ENCODE results near the gene BPIFA3. TPM values are rescaled to one million over a fixed set of nuclear protein-coding genes. Genes with fewer than 3 reads are reported as not detected.
"Not testable (repeated sequence)": the region's sequence is repeated elsewhere in the genome, so short reads cannot be mapped to it uniquely, and the experiment has no call there.

The BPIFA3 gene
- total and polyA plus RNA-seq, 2 of the 8 experiments (the other 6 are each of a cell fraction or from before 2014, with no cell fraction given): not detected

DNA sequence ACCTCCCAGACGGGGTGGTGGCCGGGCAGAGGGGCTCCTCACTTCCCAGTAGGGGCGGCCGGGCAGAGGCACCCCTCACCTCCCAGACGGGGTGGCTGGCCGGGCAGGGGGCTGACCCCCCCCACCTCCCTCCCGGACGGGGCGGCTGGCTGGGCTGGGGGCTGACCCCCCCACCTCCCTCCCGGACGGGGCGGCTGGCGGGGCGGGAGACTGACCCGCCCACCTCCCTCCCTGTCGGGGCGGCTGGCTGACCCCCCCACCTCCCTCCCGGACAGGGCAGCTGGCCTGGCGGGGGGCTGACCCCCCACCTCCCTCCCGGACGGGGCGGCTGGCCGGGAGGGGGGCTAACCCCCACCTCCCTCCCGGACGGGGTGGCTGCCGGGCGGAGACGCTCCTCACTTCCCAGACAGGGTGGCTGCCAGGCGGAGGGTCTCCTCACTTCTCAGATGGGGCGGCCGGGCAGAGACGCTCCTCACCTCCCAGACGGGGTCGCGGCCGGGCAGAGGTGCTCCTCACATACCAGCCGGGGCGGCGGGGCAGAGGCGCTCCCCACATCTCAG, 32.0 kb upstream of the BPIFA3 start:
- H3K23me2 ChIP-seq (ENCODE audit: low read depth, low read length); FAIRE-seq; H4K8ac ChIP-seq (ENCODE audit: extremely low read depth, insufficient read depth, low read length); H3K9ac ChIP-seq (replicated peaks in 1 of 4; ENCODE audit: extremely low read depth in 1 of 4, low read depth in 3 of 4, low read length in 3 of 4); H3K79me2 ChIP-seq (ENCODE audit: control insufficient read depth in 1 of 2, insufficient read depth in 2 of 2, low read length in 2 of 2); H3K27ac ChIP-seq (ENCODE audit: low read depth, low read length); DNase-seq (ENCODE audit: low read depth in 1 of 2, low spot score in 2 of 2); H3K4me3 ChIP-seq (ENCODE audit: extremely low read depth in 1 of 4, insufficient read depth in 2 of 4, low read depth in 3 of 4, low read length in 4 of 4); H3K14ac ChIP-seq (ENCODE audit: insufficient read length); H2BK12ac ChIP-seq (ENCODE audit: low read depth, low read length); H3K4ac ChIP-seq (replicated peaks; ENCODE audit: insufficient read length, low read depth, low read length); H3K79me1 ChIP-seq (ENCODE audit: low read depth, low read length); H3K27me3 ChIP-seq (replicated peaks in 1 of 4; ENCODE audit: control insufficient read depth in 3 of 4, extremely low read depth in 1 of 4, insufficient read depth in 3 of 4, low read length in 3 of 4); H3K36me3 ChIP-seq (ENCODE audit: control insufficient read depth in 2 of 4, insufficient read depth in 4 of 4, low read length in 3 of 4); H3K56ac ChIP-seq (replicated peaks; ENCODE audit: insufficient read length, low read depth, low read length); H2AK5ac ChIP-seq (ENCODE audit: low read depth, low read length); H2BK5ac ChIP-seq (ENCODE audit: low read depth, low read length); H4K91ac ChIP-seq (replicated peaks; ENCODE audit: insufficient read length, low read length); CTCF ChIA-PET (ENCODE audit: partially characterized antibody); H3K23ac ChIP-seq (ENCODE audit: insufficient read length); H2BK15ac ChIP-seq (ENCODE audit: low read length); H2BK120ac ChIP-seq (replicated peaks; ENCODE audit: low read depth, low read length); H2AFZ ChIP-seq (ENCODE audit: low read length); POLR2A ChIA-PET (ENCODE audit: partially characterized antibody); H4K5ac ChIP-seq (ENCODE audit: insufficient read length, low read depth, low read length); H3K4me1 ChIP-seq (replicated peaks in 1 of 4; ENCODE audit: control insufficient read depth in 3 of 4, insufficient read depth in 4 of 4, low read length in 3 of 4); H3K18ac ChIP-seq (ENCODE audit: extremely low read depth, low read length); H2BK20ac ChIP-seq (ENCODE audit: low read length); H3K4me2 ChIP-seq (ENCODE audit: insufficient read depth in 1 of 2, low read depth in 2 of 2, low read length in 2 of 2); H4K20me1 ChIP-seq (replicated peaks in 1 of 2; ENCODE audit: control insufficient read depth in 1 of 2, insufficient read depth in 2 of 2, low read length in 2 of 2); H3K9me3 ChIP-seq (ENCODE audit: insufficient read depth in 2 of 2, low read depth in 1 of 2, low read length in 1 of 2): not testable (repeated sequence)
- no CpG with 5 or more reads among the region's 40 CpGs for WGBS, 2 experiments (ENCODE audit: extremely low coverage in 1 of 2, insufficient coverage in 1 of 2, insufficient read length in 1 of 2, insufficient replicate concordance in 2 of 2, low coverage in 1 of 2, low lambda C conversion rate in 2 of 2, missing lambda C conversion rate in 1 of 2)

Data from H1 (cell line).